C4-2B (cell line): ENCODE data around the gene GUSB.
"Not testable (repeated sequence)": the region's sequence is repeated elsewhere in the genome, so short reads cannot be mapped to it uniquely, and the experiment has no call there.

Source experiments
- CTCF ChIP-seq: fragments of 450-650 bp; conservative IDR thresholded peaks from 2 replicates; pipeline ENCODE4 v1.5.1; 2017; ENCODE audit warnings: mild to moderate bottlenecking
- ZFX ChIP-seq: fragments of 450-650 bp; IDR thresholded peaks from 2 replicates; pipeline ENCODE4 v1.6.1; 2017

- TF ChIP-seq CTCF, ZFX: not testable (repeated sequence)
Measured at GRCh38 chr7:65991829-65992228, 9.8 kb upstream of the GUSB start.
